H9 (cell line): ENCODE measurements around the gene GPR42. TPM values are rescaled to one million over a fixed set of nuclear protein-coding genes. Genes with fewer than 3 reads are reported as not detected.

Source experiments
- DNase-seq: peaks from one replicate; pipeline ENCODE4 v3.0.0-alpha.2; 2017
- H2AFZ ChIP-seq: one replicate; pipeline ENCODE4 v1.6.1; 2013; ENCODE audit warnings: mild to moderate bottlenecking, low read length, control low read depth, moderate library complexity
- H2AK5ac ChIP-seq: 2 replicates; pipeline ENCODE4 v1.6.1; 2013; ENCODE audit warnings: low read length, control low read depth, mixed read lengths; ENCODE audit not compliant: insufficient read length
- H2BK120ac ChIP-seq: one replicate; pipeline ENCODE4 v1.6.1; 2013; ENCODE audit warnings: low read depth, mild to moderate bottlenecking, low read length, control low read depth, inconsistent platforms; ENCODE audit not compliant: poor library complexity, severe bottlenecking
- H2BK12ac ChIP-seq: 2 replicates; pipeline ENCODE4 v1.6.1; 2013; ENCODE audit warnings: low read length, control low read depth, mixed read lengths, low read depth; ENCODE audit not compliant: insufficient read length
- H2BK15ac ChIP-seq: 2 replicates; pipeline ENCODE4 v1.6.1; 2013; ENCODE audit warnings: low read depth, low read length, control low read depth
- H2BK20ac ChIP-seq: one replicate; pipeline ENCODE4 v1.6.1; 2013; ENCODE audit warnings: low read depth, mild to moderate bottlenecking, low read length, control low read depth, inconsistent platforms; ENCODE audit not compliant: poor library complexity, severe bottlenecking
- H2BK5ac ChIP-seq: 2 replicates; pipeline ENCODE4 v1.6.1; 2013; ENCODE audit warnings: low read length, control low read depth, mixed read lengths; ENCODE audit not compliant: insufficient read length
- H3K14ac ChIP-seq: 2 replicates; pipeline ENCODE4 v1.6.1; 2013; ENCODE audit warnings: low read length, control low read depth; ENCODE audit not compliant: insufficient read depth
- H3K18ac ChIP-seq: 2 replicates; pipeline ENCODE4 v1.6.1; 2013; ENCODE audit warnings: low read depth, mild to moderate bottlenecking, mixed read lengths, low read length, control low read depth; ENCODE audit not compliant: insufficient read length
- H3K23ac ChIP-seq: 2 replicates; pipeline ENCODE4 v1.6.1; 2013; ENCODE audit warnings: low read length, control low read depth, mixed read lengths, low read depth; ENCODE audit not compliant: insufficient read length
- H3K23me2 ChIP-seq: 2 replicates; pipeline ENCODE4 v1.6.1; 2013; ENCODE audit warnings: low read depth, mild to moderate bottlenecking, mixed read lengths, low read length, control low read depth; ENCODE audit not compliant: insufficient read length, poor library complexity, severe bottlenecking
- H3K27ac ChIP-seq: 2 replicates; pipeline ENCODE4 v1.5.1; 2013; ENCODE audit warnings: low read length, control low read depth, mixed read lengths, low read depth; ENCODE audit not compliant: insufficient read length
- H3K27me3 ChIP-seq: 2 replicates; pipeline ENCODE4 v1.6.1; 2013; ENCODE audit warnings: low read length, control low read depth, inconsistent platforms; ENCODE audit not compliant: insufficient read depth
- H3K4ac ChIP-seq: 2 replicates; pipeline ENCODE4 v1.6.1; 2013; ENCODE audit warnings: low read depth, mild to moderate bottlenecking, control low read depth, inconsistent platforms, low read length, moderate library complexity
- H3K4me1 ChIP-seq: 2 replicates; pipeline ENCODE4 v1.6.1; 2013; ENCODE audit warnings: low read length, control low read depth, inconsistent platforms; ENCODE audit not compliant: insufficient read depth
- H3K4me2 ChIP-seq: 2 replicates; pipeline ENCODE4 v1.6.1; 2013; ENCODE audit warnings: low read length, control low read depth, mixed read lengths; ENCODE audit not compliant: insufficient read length, insufficient read depth
- H3K56ac ChIP-seq: 2 replicates; pipeline ENCODE4 v1.6.1; 2013; ENCODE audit warnings: low read depth, mild to moderate bottlenecking, mixed read lengths, low read length, control low read depth; ENCODE audit not compliant: insufficient read length
- H3K79me1 ChIP-seq: 2 replicates; pipeline ENCODE4 v1.6.1; 2013; ENCODE audit warnings: low read depth, mild to moderate bottlenecking, moderate library complexity, low read length, control low read depth, inconsistent platforms; ENCODE audit not compliant: insufficient read depth, poor library complexity, severe bottlenecking
- H3K79me2 ChIP-seq: 2 replicates; pipeline ENCODE4 v1.6.1; 2013; ENCODE audit warnings: low read length, control low read depth, inconsistent platforms; ENCODE audit not compliant: insufficient read depth
- H3K9ac ChIP-seq: 2 replicates; pipeline ENCODE4 v1.6.1; 2013; ENCODE audit warnings: low read length, control low read depth, mixed read lengths; ENCODE audit not compliant: insufficient read length; ENCODE audit errors: extremely low read depth
- H3K9me3 ChIP-seq: one replicate; pipeline ENCODE4 v1.6.1; 2013; ENCODE audit warnings: low read depth, low read length, inconsistent platforms; ENCODE audit not compliant: control insufficient read depth
- H3T11ph ChIP-seq: one replicate; pipeline ENCODE4 v1.6.1; 2013; ENCODE audit warnings: mild to moderate bottlenecking, low read length, control low read depth, inconsistent platforms
- H4K20me1 ChIP-seq: one replicate; pipeline ENCODE4 v1.6.1; 2013; ENCODE audit not compliant: control insufficient read depth, insufficient read length, insufficient read depth
- H4K5ac ChIP-seq: 2 replicates; pipeline ENCODE4 v1.6.1; 2013; ENCODE audit warnings: low read depth, mild to moderate bottlenecking, mixed read lengths, low read length, control low read depth; ENCODE audit not compliant: insufficient read length
- H4K8ac ChIP-seq: replicated peaks from 2 replicates; pipeline ENCODE4 v1.6.1; 2013; ENCODE audit warnings: low read length, control low read depth, mixed read lengths, low read depth; ENCODE audit not compliant: insufficient read length
- H4K91ac ChIP-seq: 2 replicates; pipeline ENCODE4 v1.6.1; 2013; ENCODE audit warnings: low read depth, mild to moderate bottlenecking, moderate library complexity, mixed read lengths, low read length, control low read depth; ENCODE audit not compliant: insufficient read length
- H3K27ac Mint-ChIP-seq, 3 experiments: 2 replicates in 2 of 3; 3 replicates in 1 of 3; pipeline ENCODE4 v1.8.0; 2020 to 2021; ENCODE audit warnings: mixed read lengths in 3 of 3, mild to moderate bottlenecking in 1 of 3, moderate library complexity in 1 of 3
- H3K27me3 Mint-ChIP-seq: 2 replicates; pipeline ENCODE4 v1.8.0; 2021; ENCODE audit warnings: low read depth, mild to moderate bottlenecking, moderate library complexity, mixed read lengths
- H3K36me3 Mint-ChIP-seq, 3 experiments: 2 replicates in 2 of 3; 3 replicates in 1 of 3; pipeline ENCODE4 v1.8.0; 2020 to 2021; ENCODE audit warnings: low read depth in 3 of 3, mixed read lengths in 3 of 3; ENCODE audit not compliant: insufficient read depth in 1 of 3
- H3K4me1 Mint-ChIP-seq, 2 experiments: 2 replicates each; pipeline ENCODE4 v1.8.0; 2020; ENCODE audit warnings: mixed read lengths in 2 of 2
- H3K4me3 Mint-ChIP-seq, 2 experiments: 2 replicates in 1 of 2; 3 replicates in 1 of 2; pipeline ENCODE4 v1.8.0; 2020 to 2021; ENCODE audit warnings: mild to moderate bottlenecking in 2 of 2, mixed read lengths in 2 of 2, moderate library complexity in 1 of 2
- H3K9me3 Mint-ChIP-seq, 2 experiments: 2 replicates in 1 of 2; 3 replicates in 1 of 2; pipeline ENCODE4 v1.8.0; 2020; ENCODE audit warnings: mild to moderate bottlenecking in 2 of 2, mixed read lengths in 2 of 2, moderate library complexity in 1 of 2
- WGBS: extraction: QIAGEN DNeasy Blood & Tissue Kit; methylation state at CpG from one replicate; pipeline ENCODE4 v1.1.7; 2013; ENCODE audit warnings: missing lambda C conversion rate, low lambda C conversion rate, mixed read lengths; ENCODE audit not compliant: insufficient read length; ENCODE audit errors: extremely low coverage; 5-methylcytosine and 5-hydroxymethylcytosine counted together
- total RNA-seq: library from RNA; stranded (reverse); gene quantifications from 2 replicates; pipeline ENCODE4 v1.2.1, GENCODE V29; 2021
- TF ChIP-seq, protein P1 (sequence below): fragments of 200-600 bp; sonication (generic); conservative IDR thresholded peaks from 3 replicates; pipeline ENCODE4 v1.8.0; 2021; ENCODE audit warnings: antibody characterized with exemption, mild to moderate bottlenecking

The GPR42 gene
- total RNA-seq, 1 experiment from 2014 or later = not detected

DNA sequence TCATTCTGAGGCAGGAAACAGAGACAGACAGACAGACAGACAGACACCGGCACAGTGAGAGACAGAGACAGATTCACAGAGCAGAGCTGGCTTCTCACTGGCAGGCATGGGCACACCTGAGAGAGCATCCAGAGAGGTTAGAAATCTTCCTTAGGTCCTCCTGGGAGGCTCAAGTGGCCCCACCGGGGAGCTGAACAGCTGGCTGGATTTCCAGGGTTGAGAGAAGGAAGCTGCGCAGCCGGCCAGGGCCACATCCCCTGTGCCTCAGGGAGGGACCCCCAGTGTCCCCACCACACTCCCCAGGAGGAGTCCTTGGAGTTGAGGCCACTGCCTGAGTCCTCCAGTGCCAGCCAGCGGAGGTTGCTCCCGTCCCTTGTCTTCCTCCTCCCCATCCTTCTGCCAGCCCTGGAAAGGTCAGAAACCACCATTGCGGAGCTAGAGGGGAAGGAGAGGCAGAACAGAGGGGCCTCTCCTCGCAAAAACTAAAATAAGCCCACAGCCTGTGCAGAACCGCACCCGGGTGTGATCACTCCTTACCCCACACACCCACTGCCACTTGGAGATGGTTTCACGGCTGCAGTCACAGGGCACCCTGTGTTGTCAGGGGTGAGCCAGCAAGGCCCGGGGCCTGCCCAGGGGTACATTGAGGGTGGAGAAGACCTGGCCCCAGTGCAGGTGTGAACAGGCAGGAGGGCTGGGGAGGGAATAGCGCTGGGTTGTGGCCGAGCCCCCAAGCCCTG is 8.4 kb upstream of the GPR42 start:
- no peaks in the 10 kb centered on the region for H3K79me1 ChIP-seq
- no peak overlapping the region for H3K23ac ChIP-seq
- Mint-ChIP-seq H3K36me3 (no peaks in the 10 kb centered on the region), H3K27ac (no peak overlapping the region; a peak in 1 of 7 replicates), H3K4me3 (no peak overlapping the region), H3K27me3 (peaks cover 6% of the 10 kb centered on the region), H3K9me3 (no peaks in the 10 kb centered on the region), H3K4me1 (peaks cover 3 to 5% of the 10 kb centered on the region in 2 experiments; a peak in 2 of 4 replicates)
- H4K8ac ChIP-seq = no peak overlapping the region
- H3K4ac ChIP-seq = no peak overlapping the region
- no peak overlapping the region for H2BK12ac ChIP-seq
- no peak for DNase-seq
- no peak overlapping the region for H2BK15ac ChIP-seq
- H2BK120ac ChIP-seq = no peak overlapping the region
- TF ChIP-seq, protein P1, sequence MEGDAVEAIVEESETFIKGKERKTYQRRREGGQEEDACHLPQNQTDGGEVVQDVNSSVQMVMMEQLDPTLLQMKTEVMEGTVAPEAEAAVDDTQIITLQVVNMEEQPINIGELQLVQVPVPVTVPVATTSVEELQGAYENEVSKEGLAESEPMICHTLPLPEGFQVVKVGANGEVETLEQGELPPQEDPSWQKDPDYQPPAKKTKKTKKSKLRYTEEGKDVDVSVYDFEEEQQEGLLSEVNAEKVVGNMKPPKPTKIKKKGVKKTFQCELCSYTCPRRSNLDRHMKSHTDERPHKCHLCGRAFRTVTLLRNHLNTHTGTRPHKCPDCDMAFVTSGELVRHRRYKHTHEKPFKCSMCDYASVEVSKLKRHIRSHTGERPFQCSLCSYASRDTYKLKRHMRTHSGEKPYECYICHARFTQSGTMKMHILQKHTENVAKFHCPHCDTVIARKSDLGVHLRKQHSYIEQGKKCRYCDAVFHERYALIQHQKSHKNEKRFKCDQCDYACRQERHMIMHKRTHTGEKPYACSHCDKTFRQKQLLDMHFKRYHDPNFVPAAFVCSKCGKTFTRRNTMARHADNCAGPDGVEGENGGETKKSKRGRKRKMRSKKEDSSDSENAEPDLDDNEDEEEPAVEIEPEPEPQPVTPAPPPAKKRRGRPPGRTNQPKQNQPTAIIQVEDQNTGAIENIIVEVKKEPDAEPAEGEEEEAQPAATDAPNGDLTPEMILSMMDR = no peak
- H3K14ac ChIP-seq = no peak overlapping the region
- no peak overlapping the region for H3T11ph ChIP-seq
- H3K56ac ChIP-seq = no peak overlapping the region
- H3K27me3 ChIP-seq = no peaks in the 10 kb centered on the region
- no peak overlapping the region for H3K27ac ChIP-seq
- no peak overlapping the region for H4K91ac ChIP-seq
- H4K20me1 ChIP-seq = peaks cover 3% of the 10 kb centered on the region
- H4K5ac ChIP-seq = no peak overlapping the region
- no peak overlapping the region for H2AK5ac ChIP-seq
- no peak overlapping the region for H2AFZ ChIP-seq
- no CpG with 5 or more reads among the region's 14 CpGs for WGBS
- no peaks in the 10 kb centered on the region for H3K23me2 ChIP-seq
- H3K18ac ChIP-seq = no peak overlapping the region
- no peaks in the 10 kb centered on the region for H3K79me2 ChIP-seq
- H3K4me2 ChIP-seq = no peak overlapping the region
- no peak overlapping the region for H3K9ac ChIP-seq
- H3K4me1 ChIP-seq = no peaks in the 10 kb centered on the region
- H2BK5ac ChIP-seq = no peak overlapping the region
- H3K9me3 ChIP-seq = no peaks in the 10 kb centered on the region
- H2BK20ac ChIP-seq = no peak overlapping the region
